ENCODE measurements around the gene ZAR1L.

DNA sequence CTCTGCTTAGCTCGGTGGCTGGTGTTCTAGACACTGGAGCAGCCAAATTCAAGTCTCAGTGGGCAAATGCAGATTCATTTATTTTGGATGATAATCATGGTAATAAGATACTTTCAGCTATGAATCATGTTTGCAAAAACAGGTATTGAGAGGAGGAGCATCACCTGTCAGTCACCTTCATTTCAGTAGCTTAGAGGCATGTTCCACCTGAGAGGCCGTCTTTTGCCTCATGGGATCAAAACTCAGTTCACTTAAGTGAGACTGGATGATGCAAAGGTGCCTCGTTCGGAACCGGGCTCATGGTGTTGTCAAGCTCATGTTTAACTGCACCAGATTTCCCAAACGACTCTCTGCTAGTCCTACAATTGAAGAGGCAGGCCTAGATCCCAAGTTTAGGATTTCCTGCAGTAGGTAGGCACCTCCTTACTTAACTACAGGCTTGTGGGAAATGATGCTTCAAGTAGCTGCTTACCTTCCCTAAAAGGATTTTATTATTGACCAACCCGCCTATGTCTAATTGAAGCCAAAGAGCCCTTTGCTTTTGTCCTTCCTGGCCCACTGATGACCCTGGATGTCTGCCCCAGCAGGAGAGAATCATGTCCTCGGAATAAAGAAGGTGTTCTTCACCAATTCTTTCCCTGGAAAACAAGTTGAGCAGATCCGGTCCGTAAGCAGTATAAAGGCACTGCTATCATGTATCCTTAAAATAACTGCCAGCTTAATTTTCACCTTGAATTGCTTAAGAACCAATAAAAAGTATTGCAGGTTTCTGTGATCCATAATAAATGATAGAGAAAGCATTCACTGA lies 60.0 kb downstream of the ZAR1L start:
- TF ChIP-seq, protein P1, sequence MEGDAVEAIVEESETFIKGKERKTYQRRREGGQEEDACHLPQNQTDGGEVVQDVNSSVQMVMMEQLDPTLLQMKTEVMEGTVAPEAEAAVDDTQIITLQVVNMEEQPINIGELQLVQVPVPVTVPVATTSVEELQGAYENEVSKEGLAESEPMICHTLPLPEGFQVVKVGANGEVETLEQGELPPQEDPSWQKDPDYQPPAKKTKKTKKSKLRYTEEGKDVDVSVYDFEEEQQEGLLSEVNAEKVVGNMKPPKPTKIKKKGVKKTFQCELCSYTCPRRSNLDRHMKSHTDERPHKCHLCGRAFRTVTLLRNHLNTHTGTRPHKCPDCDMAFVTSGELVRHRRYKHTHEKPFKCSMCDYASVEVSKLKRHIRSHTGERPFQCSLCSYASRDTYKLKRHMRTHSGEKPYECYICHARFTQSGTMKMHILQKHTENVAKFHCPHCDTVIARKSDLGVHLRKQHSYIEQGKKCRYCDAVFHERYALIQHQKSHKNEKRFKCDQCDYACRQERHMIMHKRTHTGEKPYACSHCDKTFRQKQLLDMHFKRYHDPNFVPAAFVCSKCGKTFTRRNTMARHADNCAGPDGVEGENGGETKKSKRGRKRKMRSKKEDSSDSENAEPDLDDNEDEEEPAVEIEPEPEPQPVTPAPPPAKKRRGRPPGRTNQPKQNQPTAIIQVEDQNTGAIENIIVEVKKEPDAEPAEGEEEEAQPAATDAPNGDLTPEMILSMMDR (conservative IDR thresholded peaks at IDR 0.05; ENCODE audit: low read depth in 2 of 2), result no peak
- TF ChIP-seq ZNF114 (CRISPR knock-in tag; IDR thresholded peaks at IDR 0.05), result no peak
